Thymus (tissue), 11 donors: Measurements from ENCODE around the gene RPS3A. TPM values are rescaled to one million over a fixed set of nuclear protein-coding genes. Genes with fewer than 3 reads are reported as not detected.
"Not testable (repeated sequence)": the region's sequence is repeated elsewhere in the genome, so short reads cannot be mapped to it uniquely, and the experiment has no call there.

Source experiments
- DNase-seq, 9 donors: peaks; one replicate each; pipeline ENCODE4 v3.0.0-alpha.2; 2013; ENCODE audit warnings: low spot score in 9 of 9, low read depth in 6 of 9, missing footprints in 1 of 9
- H3K27ac ChIP-seq, 2 donors: one replicate each; pipeline ENCODE4 v1.5.1; 2013; ENCODE audit warnings: control low read depth in 1 of 2, low read depth in 1 of 2, low read length in 1 of 2, mild to moderate bottlenecking in 1 of 2, moderate library complexity in 1 of 2
- H3K27me3 ChIP-seq, 2 donors: one replicate each; pipeline ENCODE4 v1.5.1; 2013; ENCODE audit warnings: low read length in 1 of 2; ENCODE audit not compliant: control insufficient read depth in 2 of 2, insufficient read depth in 1 of 2
- H3K36me3 ChIP-seq, 2 donors: one replicate each; pipeline ENCODE4 v1.5.1; 2013; ENCODE audit warnings: low read length in 1 of 2, mild to moderate bottlenecking in 1 of 2, moderate library complexity in 1 of 2; ENCODE audit not compliant: control insufficient read depth in 2 of 2, insufficient read depth in 2 of 2
- H3K4me1 ChIP-seq, 2 donors: one replicate each; pipeline ENCODE4 v1.5.1; 2013; ENCODE audit warnings: low read length in 2 of 2; ENCODE audit not compliant: control insufficient read depth in 2 of 2, insufficient read depth in 2 of 2
- H3K4me3 ChIP-seq, 2 donors: one replicate each; pipeline ENCODE4 v1.5.1; 2013; ENCODE audit warnings: low read length in 2 of 2, control low read depth in 1 of 2, mild to moderate bottlenecking in 1 of 2
- H3K9me3 ChIP-seq, 2 donors: one replicate each; pipeline ENCODE4 v1.5.1; 2013; ENCODE audit warnings: low read length in 1 of 2, mild to moderate bottlenecking in 1 of 2; ENCODE audit not compliant: control insufficient read depth in 2 of 2, insufficient read depth in 1 of 2
- WGBS: extraction: QIAGEN DNeasy Blood & Tissue Kit; methylation state at CpG from one replicate; pipeline ENCODE4 v1.1.7; 2013; 5-methylcytosine and 5-hydroxymethylcytosine counted together
- polyA plus RNA-seq: library from polyadenylated mRNA; stranded (reverse); fragments of 200-250 nt; gene quantifications from one replicate; pipeline ENCODE4 v1.2.3, GENCODE V29; 2013
- total RNA-seq: library from RNA; stranded (reverse); fragments of 120-200 nt; gene quantifications from one replicate; pipeline ENCODE4 v1.2.4, GENCODE V29; 2013
- donor health status: healthy.

Gene RPS3A
- total and polyA plus RNA-seq, 2 donors, result 5,602 to 6,423 TPM

GRCh38 chr4:151133311-151133710, 33.9 kb downstream of the RPS3A start:
- no peaks in the 10 kb centered on the region for H3K27me3 ChIP-seq
- no peaks in the 10 kb centered on the region for H3K4me1 ChIP-seq
- 96% methylated on average over 5 of the region's 5 CpGs for whole genome bisulfite sequencing
- no peaks in the 10 kb centered on the region for H3K36me3 ChIP-seq
- no peak overlapping the region for H3K27ac ChIP-seq
- no peak overlapping the region for H3K4me3 ChIP-seq
- H3K9me3 ChIP-seq, result no peaks in the 10 kb centered on the region
- DNase-seq, result no peak

- H3K4me1 ChIP-seq, H3K27me3 ChIP-seq, H3K9me3 ChIP-seq, H3K27ac ChIP-seq, H3K4me3 ChIP-seq, DNase-seq, H3K36me3 ChIP-seq: not testable (repeated sequence)
- WGBS, result 98% methylated on average over 3 of the region's 3 CpGs
These were observed 36.6 kb downstream of the RPS3A start for GRCh38 chr4:151136048-151136447.

GRCh38 chr4:151139814-151140213, 40.4 kb downstream of the RPS3A start:
- WGBS, result 94% methylated on average over 1 of the region's 1 CpG
- no peak overlapping the region for H3K27ac ChIP-seq
- H3K4me3 ChIP-seq, result no peak overlapping the region
- H3K36me3 ChIP-seq, result no peaks in the 10 kb centered on the region
- H3K9me3 ChIP-seq, result no peaks in the 10 kb centered on the region
- no peaks in the 10 kb centered on the region for H3K4me1 ChIP-seq
- DNase-seq, result no peak
- H3K27me3 ChIP-seq, result no peaks in the 10 kb centered on the region

DNA sequence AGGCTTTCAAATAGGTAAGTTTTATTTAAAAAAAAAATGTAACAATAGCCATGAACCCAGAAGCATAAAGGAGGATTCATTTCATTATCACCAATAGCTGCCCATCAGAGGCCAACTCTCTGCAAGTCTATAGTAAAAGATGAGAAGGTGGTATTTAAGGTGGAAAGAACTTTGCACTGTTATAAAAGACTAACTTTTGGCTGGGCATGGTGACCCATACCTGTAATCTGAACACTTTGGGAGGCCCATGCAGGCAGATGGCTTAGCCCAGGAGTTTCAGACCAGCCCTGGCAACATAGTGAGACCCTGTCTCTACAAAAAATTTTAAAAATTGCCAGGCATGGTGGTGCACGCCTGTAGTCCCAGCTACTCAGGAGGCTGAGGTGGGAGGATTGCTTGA, 43.3 kb downstream of the RPS3A start:
- Histone ChIP-seq H3K27me3 (no peaks in the 10 kb centered on the region), H3K4me1 (no peaks in the 10 kb centered on the region), H3K36me3 (no peaks in the 10 kb centered on the region), H3K9me3 (no peaks in the 10 kb centered on the region), H3K27ac (no peak overlapping the region), H3K4me3 (no peak overlapping the region)
- WGBS, result 98% methylated on average over 1 of the region's 1 CpG
- DNase-seq, result no peak

GRCh38 chr4:151143162-151143561, 43.7 kb downstream of the RPS3A start:
- no peak for DNase-seq
- Histone ChIP-seq H3K4me1 (no peaks in the 10 kb centered on the region), H3K4me3 (no peak overlapping the region), H3K9me3 (no peaks in the 10 kb centered on the region), H3K27ac (no peak overlapping the region), H3K36me3 (no peaks in the 10 kb centered on the region), H3K27me3 (no peaks in the 10 kb centered on the region)
- WGBS, result 89% methylated on average over 2 of the region's 2 CpGs

- Histone ChIP-seq H3K27ac (no peak overlapping the region), H3K27me3 (no peaks in the 10 kb centered on the region), H3K4me3 (no peak overlapping the region), H3K4me1 (no peaks in the 10 kb centered on the region), H3K36me3 (no peaks in the 10 kb centered on the region), H3K9me3 (no peaks in the 10 kb centered on the region)
- 96% methylated on average over 3 of the region's 3 CpGs for WGBS
- no peak for DNase-seq
These were observed 44.4 kb downstream of the RPS3A start for GRCh38 chr4:151143811-151144210.

DNA sequence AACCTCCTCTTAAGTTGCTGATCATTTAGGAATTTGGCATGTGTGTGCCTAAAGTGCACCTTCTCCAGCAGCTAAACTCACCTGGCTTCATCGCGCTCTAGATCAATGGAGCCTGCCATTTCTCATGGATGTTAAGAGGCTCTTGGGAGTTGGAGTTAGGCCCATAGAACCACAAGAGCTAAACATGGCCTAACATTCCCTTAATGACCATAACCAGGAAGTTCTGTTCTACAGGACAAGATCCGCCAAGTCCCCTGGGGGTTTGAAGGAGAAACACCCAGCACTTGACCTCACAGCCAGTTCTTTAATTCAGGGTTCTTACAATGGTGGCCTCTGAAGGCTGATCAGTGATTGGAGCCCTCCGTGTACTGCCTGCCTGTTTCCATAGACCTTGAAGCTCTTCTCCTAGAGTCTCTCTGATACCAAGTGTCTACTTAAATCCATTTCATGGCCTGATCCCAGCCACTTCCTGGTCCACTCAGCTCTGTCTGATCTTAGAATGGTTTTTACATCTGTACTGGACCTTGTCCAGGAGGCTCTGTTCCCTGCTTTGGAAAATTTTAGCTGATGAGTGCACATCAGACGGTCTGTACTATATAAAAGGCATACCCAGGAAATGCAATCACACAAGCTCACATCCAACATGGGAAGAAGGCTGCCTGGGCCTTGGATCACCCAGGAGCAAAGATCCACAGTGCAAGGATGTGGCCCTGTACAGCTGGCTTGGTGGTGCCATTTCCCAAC, 45.1 kb downstream of the RPS3A start:
- Histone ChIP-seq H3K27ac (no peak overlapping the region), H3K27me3 (no peaks in the 10 kb centered on the region), H3K9me3 (no peaks in the 10 kb centered on the region), H3K4me1 (no peaks in the 10 kb centered on the region), H3K4me3 (no peak overlapping the region), H3K36me3 (no peaks in the 10 kb centered on the region)
- 98% methylated on average over 5 of the region's 5 CpGs for WGBS
- DNase-seq, result no peak

GRCh38 chr4:151147000-151147399, 47.6 kb downstream of the RPS3A start:
- Histone ChIP-seq H3K4me3 (no peak overlapping the region), H3K27me3 (no peaks in the 10 kb centered on the region), H3K36me3 (no peaks in the 10 kb centered on the region), H3K4me1 (no peaks in the 10 kb centered on the region), H3K27ac (no peak overlapping the region), H3K9me3 (no peaks in the 10 kb centered on the region)
- DNase-seq, result no peak
- WGBS, result 91% methylated on average over 3 of the region's 3 CpGs

DNA sequence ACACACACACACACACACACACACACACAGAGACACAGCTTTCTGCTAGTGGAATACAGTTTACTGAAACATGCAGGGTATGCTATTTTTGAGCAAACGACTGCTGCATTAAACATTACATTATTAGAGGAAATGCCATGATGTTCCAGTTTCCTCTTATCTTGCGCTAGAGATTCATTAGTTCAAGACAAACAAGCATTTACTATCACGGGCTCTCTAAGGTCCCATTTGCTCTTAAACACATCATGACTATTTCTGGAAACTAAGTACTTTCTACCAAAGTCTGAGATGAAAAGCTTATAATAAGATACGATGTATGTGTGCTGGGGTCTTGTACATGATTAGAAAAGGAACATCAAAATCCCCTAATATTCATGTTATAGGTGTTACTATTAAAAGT, 48.8 kb downstream of the RPS3A start:
- no peaks in the 10 kb centered on the region for H3K4me1 ChIP-seq
- no peaks in the 10 kb centered on the region for H3K36me3 ChIP-seq
- no peaks in the 10 kb centered on the region for H3K27me3 ChIP-seq
- no peak for DNase-seq
- H3K4me3 ChIP-seq, result no peak overlapping the region
- H3K27ac ChIP-seq, result no peak overlapping the region
- WGBS, result 97% methylated on average over 4 of the region's 4 CpGs
- H3K9me3 ChIP-seq, result no peaks in the 10 kb centered on the region
